ENCODE results near the gene FRMPD1.

GRCh38 chr9:37752642-37753488 lies 102.1 kb downstream of the FRMPD1 start:
- TF ChIP-seq CTCF (IDR thresholded peaks at IDR 0.05) (no peak), POLR2A (IDR thresholded peaks at IDR 0.05) (no peak)

Data from right lobe of liver (tissue), 4 donors.